Measurements from ENCODE around the gene TSC1. TPM values are rescaled to one million over a fixed set of nuclear protein-coding genes. Genes with fewer than 3 reads are reported as not detected.

The TSC1 gene
- total and polyA plus RNA-seq, 10 of the 15 experiments (the other 5 are each of a cell fraction or from before 2014, with no cell fraction given): 4.0 to 48.0 (median 14.9) TPM

DNA sequence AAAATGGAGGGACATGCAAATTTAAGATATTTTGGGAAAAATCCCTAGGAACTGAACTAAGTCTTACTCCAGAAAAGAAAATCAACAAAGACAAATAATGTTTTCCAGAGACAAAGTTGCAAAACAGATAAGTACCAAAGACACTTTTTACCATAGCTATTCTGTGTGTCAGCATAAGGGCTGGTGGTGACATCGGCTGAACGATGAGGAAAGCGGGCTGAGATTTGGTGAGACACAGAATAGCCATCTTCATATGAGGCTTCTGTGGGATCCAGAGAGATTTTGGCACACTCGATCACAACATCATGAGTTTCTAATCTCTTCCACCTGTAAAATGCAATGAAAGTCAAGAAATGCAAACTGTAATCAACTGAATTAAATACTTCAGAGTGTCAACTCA, 32.3 kb downstream of the TSC1 start (continued):
- TF ChIP-seq, protein P1, sequence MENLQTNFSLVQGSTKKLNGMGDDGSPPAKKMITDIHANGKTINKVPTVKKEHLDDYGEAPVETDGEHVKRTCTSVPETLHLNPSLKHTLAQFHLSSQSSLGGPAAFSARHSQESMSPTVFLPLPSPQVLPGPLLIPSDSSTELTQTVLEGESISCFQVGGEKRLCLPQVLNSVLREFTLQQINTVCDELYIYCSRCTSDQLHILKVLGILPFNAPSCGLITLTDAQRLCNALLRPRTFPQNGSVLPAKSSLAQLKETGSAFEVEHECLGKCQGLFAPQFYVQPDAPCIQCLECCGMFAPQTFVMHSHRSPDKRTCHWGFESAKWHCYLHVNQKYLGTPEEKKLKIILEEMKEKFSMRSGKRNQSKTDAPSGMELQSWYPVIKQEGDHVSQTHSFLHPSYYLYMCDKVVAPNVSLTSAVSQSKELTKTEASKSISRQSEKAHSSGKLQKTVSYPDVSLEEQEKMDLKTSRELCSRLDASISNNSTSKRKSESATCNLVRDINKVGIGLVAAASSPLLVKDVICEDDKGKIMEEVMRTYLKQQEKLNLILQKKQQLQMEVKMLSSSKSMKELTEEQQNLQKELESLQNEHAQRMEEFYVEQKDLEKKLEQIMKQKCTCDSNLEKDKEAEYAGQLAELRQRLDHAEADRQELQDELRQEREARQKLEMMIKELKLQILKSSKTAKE (IDR thresholded peaks at IDR 0.05; ENCODE audit: low read depth, poor library complexity, severe bottlenecking): no peak
- no peak for TF ChIP-seq RCOR1 (conservative IDR thresholded peaks at IDR 0.05; ENCODE audit: low read depth, low read length)
- TF ChIP-seq, protein P2, sequence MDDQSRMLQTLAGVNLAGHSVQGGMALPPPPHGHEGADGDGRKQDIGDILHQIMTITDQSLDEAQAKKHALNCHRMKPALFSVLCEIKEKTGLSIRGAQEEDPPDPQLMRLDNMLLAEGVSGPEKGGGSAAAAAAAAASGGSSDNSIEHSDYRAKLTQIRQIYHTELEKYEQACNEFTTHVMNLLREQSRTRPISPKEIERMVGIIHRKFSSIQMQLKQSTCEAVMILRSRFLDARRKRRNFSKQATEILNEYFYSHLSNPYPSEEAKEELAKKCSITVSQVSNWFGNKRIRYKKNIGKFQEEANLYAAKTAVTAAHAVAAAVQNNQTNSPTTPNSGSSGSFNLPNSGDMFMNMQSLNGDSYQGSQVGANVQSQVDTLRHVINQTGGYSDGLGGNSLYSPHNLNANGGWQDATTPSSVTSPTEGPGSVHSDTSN (IDR thresholded peaks at IDR 0.05; ENCODE audit: insufficient replicate concordance, low read depth, low read length): no peak
- TF ChIP-seq, protein P3, sequence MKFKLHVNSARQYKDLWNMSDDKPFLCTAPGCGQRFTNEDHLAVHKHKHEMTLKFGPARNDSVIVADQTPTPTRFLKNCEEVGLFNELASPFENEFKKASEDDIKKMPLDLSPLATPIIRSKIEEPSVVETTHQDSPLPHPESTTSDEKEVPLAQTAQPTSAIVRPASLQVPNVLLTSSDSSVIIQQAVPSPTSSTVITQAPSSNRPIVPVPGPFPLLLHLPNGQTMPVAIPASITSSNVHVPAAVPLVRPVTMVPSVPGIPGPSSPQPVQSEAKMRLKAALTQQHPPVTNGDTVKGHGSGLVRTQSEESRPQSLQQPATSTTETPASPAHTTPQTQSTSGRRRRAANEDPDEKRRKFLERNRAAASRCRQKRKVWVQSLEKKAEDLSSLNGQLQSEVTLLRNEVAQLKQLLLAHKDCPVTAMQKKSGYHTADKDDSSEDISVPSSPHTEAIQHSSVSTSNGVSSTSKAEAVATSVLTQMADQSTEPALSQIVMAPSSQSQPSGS (IDR thresholded peaks at IDR 0.05; ENCODE audit: low read length): no peak
- TF ChIP-seq, protein P4, sequence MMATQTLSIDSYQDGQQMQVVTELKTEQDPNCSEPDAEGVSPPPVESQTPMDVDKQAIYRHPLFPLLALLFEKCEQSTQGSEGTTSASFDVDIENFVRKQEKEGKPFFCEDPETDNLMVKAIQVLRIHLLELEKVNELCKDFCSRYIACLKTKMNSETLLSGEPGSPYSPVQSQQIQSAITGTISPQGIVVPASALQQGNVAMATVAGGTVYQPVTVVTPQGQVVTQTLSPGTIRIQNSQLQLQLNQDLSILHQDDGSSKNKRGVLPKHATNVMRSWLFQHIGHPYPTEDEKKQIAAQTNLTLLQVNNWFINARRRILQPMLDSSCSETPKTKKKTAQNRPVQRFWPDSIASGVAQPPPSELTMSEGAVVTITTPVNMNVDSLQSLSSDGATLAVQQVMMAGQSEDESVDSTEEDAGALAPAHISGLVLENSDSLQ (IDR thresholded peaks at IDR 0.05): no peak

DNA sequence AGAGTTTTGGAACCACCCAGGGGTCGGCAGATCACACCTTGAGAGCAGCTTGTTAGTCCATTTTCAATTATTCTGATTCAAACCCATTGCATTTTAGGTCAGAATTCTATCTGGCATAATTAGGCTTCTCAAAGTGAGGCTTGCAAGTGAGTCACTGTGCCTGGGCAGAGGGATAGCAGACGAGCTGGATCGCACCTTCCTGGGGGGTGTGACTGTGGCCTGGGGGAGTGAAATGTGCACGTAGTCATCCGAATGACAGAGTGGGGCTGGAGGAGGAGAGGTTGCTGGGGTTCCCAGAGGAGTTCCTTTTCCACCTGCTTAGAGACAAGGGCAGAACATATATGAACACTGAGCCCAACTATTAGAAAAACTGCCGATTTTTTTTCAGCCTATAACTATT, 34.0 kb downstream of the TSC1 start:
- H3K4me2 ChIP-seq (ENCODE audit: control insufficient read depth, insufficient read depth): no peak overlapping the region
- ATAC-seq: no peak
- peaks cover 4 to 9% of the 10 kb centered on the region in 2 experiments; a peak in 3 of 4 replicates for H3K36me3 ChIP-seq (ENCODE audit: control insufficient read depth in 2 of 2, insufficient read depth in 2 of 2, low read length in 1 of 2)
- H3K27me3 ChIP-seq (replicated peaks in 1 of 2; ENCODE audit: control insufficient read depth in 2 of 2, insufficient read depth in 2 of 2, low read length in 1 of 2): no peaks in the 10 kb centered on the region
- no peaks in the 10 kb centered on the region for H3K4me1 ChIP-seq (ENCODE audit: control insufficient read depth, insufficient read depth, low read length)
- CTCF ChIA-PET: interaction anchor here (3.3 kb wide), 1 partner anchor 10 kb away, joined by 24 read pairs; no protein-coding TSS in a partner anchor
- H4K20me1 ChIP-seq (ENCODE audit: control insufficient read depth, insufficient read depth): no peaks in the 10 kb centered on the region
- intact Hi-C loops (cut with micrococcal nuclease; ENCODE audit: unreplicated experiment) (no loop called here), in situ Hi-C loops (cut with MboI) (no loop called here)
- no peak overlapping the region for H3K27ac ChIP-seq (ENCODE audit: control insufficient read depth, insufficient read depth)
- BruUV-seq (replicated peaks): no TSS peak
- FAIRE-seq: no peak
- no peaks in the 10 kb centered on the region for H3K9me3 ChIP-seq (replicated peaks; ENCODE audit: control insufficient read depth, insufficient read depth, low read length)
- no peaks in the 10 kb centered on the region for H3K79me2 ChIP-seq (ENCODE audit: control insufficient read depth, insufficient read depth, low read length)
- POLR2A ChIA-PET: no interaction called here
- no peak for DNase-seq (ENCODE audit: low read depth, low spot score)
- 92% methylated on average over 6 of the region's 6 CpGs for WGBS (ENCODE audit: insufficient coverage, insufficient replicate concordance, low lambda C conversion rate, missing lambda C conversion rate)
- SMC1A ChIA-PET (ENCODE audit: uncharacterized antibody, unreplicated experiment): interaction anchor here (1.2 kb wide), 2 partner anchors 10 to 33 kb away, joined by 3 to 4 read pairs; no protein-coding TSS in a partner anchor
- H2AFZ ChIP-seq (ENCODE audit: control insufficient read depth, low read depth, low read length): no peak overlapping the region
- no peak overlapping the region for H3K4me3 ChIP-seq
- RAD21 ChIA-PET (ENCODE audit: unreplicated experiment): no interaction called here
- no peak overlapping the region for H3K9ac ChIP-seq (ENCODE audit: control insufficient read depth, insufficient read depth, low read length)
- TF ChIP-seq, protein P5, sequence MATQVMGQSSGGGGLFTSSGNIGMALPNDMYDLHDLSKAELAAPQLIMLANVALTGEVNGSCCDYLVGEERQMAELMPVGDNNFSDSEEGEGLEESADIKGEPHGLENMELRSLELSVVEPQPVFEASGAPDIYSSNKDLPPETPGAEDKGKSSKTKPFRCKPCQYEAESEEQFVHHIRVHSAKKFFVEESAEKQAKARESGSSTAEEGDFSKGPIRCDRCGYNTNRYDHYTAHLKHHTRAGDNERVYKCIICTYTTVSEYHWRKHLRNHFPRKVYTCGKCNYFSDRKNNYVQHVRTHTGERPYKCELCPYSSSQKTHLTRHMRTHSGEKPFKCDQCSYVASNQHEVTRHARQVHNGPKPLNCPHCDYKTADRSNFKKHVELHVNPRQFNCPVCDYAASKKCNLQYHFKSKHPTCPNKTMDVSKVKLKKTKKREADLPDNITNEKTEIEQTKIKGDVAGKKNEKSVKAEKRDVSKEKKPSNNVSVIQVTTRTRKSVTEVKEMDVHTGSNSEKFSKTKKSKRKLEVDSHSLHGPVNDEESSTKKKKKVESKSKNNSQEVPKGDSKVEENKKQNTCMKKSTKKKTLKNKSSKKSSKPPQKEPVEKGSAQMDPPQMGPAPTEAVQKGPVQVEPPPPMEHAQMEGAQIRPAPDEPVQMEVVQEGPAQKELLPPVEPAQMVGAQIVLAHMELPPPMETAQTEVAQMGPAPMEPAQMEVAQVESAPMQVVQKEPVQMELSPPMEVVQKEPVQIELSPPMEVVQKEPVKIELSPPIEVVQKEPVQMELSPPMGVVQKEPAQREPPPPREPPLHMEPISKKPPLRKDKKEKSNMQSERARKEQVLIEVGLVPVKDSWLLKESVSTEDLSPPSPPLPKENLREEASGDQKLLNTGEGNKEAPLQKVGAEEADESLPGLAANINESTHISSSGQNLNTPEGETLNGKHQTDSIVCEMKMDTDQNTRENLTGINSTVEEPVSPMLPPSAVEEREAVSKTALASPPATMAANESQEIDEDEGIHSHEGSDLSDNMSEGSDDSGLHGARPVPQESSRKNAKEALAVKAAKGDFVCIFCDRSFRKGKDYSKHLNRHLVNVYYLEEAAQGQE (IDR thresholded peaks at IDR 0.05; ENCODE audit: low read depth, low read length): no peak
- no peak for TF ChIP-seq SREBF1 (IDR thresholded peaks at IDR 0.05; ENCODE audit: low read length)
- no peak for TF ChIP-seq FOXK2 (IDR thresholded peaks at IDR 0.05)
- TF ChIP-seq TCF12 (IDR thresholded peaks at IDR 0.05; ENCODE audit: low read depth, low read length): no peak
